ENCODE results near the gene TRAF3. TPM values are rescaled to one million over a fixed set of nuclear protein-coding genes. Genes with fewer than 3 reads are reported as not detected.
"Not testable (repeated sequence)": the region's sequence is repeated elsewhere in the genome, so short reads cannot be mapped to it uniquely, and the experiment has no call there.

Gene TRAF3
- total RNA-seq, 6 experiments from 2014 or later: 19.9 to 28.8 (median 22.6) TPM

DNA sequence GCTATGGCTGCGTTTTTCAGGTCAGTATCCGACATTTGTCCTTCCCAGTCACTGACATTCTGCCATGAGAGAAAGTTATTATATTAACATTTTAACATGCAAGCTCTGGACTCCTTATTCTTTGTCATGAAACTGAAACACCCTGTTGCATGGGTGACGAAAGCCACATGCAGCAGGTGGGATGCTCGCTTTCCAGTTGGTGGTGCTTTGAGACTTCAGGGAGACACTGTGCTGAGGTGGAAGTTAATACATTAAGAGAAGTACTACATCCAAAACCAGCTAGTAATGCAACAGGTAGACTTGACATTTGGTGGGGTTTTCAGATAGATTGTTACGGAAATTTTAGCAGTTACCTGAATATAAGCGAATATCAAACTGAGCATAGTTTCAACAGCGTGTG, 112.4 kb downstream of the TRAF3 start:
- Mint-ChIP-seq H3K4me3 (no peak overlapping the region), H3K4me1 (ENCODE audit: low read depth) (peaks cover 8% of the 10 kb centered on the region), H3K9me3 (no peaks in the 10 kb centered on the region), H3K36me3 (ENCODE audit: low read depth) (peaks cover 6% of the 10 kb centered on the region; the same call in 1 of the 2 replicates), H3K27ac (no peak overlapping the region), H3K27me3 (ENCODE audit: insufficient read depth) (peaks cover 2% of the 10 kb centered on the region; the same call in 1 of the 2 replicates)
- TF ChIP-seq, protein P1, sequence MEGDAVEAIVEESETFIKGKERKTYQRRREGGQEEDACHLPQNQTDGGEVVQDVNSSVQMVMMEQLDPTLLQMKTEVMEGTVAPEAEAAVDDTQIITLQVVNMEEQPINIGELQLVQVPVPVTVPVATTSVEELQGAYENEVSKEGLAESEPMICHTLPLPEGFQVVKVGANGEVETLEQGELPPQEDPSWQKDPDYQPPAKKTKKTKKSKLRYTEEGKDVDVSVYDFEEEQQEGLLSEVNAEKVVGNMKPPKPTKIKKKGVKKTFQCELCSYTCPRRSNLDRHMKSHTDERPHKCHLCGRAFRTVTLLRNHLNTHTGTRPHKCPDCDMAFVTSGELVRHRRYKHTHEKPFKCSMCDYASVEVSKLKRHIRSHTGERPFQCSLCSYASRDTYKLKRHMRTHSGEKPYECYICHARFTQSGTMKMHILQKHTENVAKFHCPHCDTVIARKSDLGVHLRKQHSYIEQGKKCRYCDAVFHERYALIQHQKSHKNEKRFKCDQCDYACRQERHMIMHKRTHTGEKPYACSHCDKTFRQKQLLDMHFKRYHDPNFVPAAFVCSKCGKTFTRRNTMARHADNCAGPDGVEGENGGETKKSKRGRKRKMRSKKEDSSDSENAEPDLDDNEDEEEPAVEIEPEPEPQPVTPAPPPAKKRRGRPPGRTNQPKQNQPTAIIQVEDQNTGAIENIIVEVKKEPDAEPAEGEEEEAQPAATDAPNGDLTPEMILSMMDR (IDR thresholded peaks at IDR 0.05): no peak
- DNase-seq: no peak

- TF ChIP-seq, protein P1 (IDR thresholded peaks at IDR 0.05): no peak
- H3K27ac Mint-ChIP-seq: no peak overlapping the region
- no peak overlapping the region for H3K4me3 Mint-ChIP-seq
- H3K9me3 Mint-ChIP-seq: no peaks in the 10 kb centered on the region
- H3K36me3 Mint-ChIP-seq (ENCODE audit: low read depth): peaks cover 15% of the 10 kb centered on the region; the same call in 1 of the 2 replicates
- H3K4me1 Mint-ChIP-seq (ENCODE audit: low read depth): peaks cover 8% of the 10 kb centered on the region
- no peak for DNase-seq
- peaks cover 2% of the 10 kb centered on the region; the same call in 1 of the 2 replicates for H3K27me3 Mint-ChIP-seq (ENCODE audit: insufficient read depth)
Observed at GRCh38 chr14:102891111-102891510, 113.9 kb downstream of the TRAF3 start.

DNA sequence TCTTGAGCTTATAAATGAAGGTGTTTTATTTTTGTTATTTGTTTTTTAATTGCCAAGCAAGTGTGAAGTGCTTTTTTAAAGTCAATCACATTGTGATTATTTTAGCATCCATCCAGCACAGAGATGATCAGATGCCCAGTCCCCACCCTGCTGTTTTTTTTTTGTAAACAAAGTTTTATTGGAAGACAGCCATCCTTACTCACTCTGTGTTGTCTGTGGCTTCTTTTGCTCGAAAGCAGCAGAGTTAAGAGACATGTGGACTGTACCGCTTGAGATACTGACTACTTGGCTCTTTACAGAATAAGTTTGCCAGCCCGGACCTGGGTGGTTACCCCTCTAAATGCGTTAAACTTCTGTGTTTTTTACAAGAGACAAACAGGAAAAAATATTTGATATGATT, 114.3 kb downstream of the TRAF3 start:
- H3K27me3 Mint-ChIP-seq (ENCODE audit: insufficient read depth): peaks cover under 1% of the 10 kb centered on the region; the same call in 1 of the 2 replicates
- H3K36me3 Mint-ChIP-seq (ENCODE audit: low read depth): peaks cover 13% of the 10 kb centered on the region; the same call in 1 of the 2 replicates
- DNase-seq: peak; percentile 19
- peaks cover 8% of the 10 kb centered on the region for H3K4me1 Mint-ChIP-seq (ENCODE audit: low read depth)
- no peaks in the 10 kb centered on the region for H3K9me3 Mint-ChIP-seq
- H3K27ac Mint-ChIP-seq: no peak overlapping the region
- H3K4me3 Mint-ChIP-seq: no peak overlapping the region
- TF ChIP-seq, protein P1 (IDR thresholded peaks at IDR 0.05): no peak

DNA sequence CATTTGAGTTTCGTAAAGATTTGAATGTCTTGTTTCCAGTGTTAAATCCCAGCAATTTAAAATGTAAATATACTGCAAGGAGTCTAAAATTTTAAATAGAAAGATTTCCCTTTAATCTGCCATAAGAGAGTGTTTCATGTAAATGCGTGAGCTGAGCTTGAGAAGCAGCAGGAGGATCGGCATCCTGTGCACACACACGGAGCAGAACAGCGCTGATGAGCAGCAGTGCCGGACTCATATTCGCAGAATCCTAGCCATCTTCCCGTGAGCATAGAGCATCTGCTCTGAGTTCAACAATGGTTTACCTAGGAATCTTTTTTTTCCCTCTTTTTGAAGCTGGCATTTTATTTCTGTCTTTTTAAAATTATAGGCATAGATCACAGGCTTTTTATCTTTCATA, 115.4 kb downstream of the TRAF3 start:
- Mint-ChIP-seq H3K27me3 (ENCODE audit: insufficient read depth) (no peaks in the 10 kb centered on the region; the same call in 1 of the 2 replicates), H3K4me1 (ENCODE audit: low read depth) (peaks cover 8% of the 10 kb centered on the region), H3K27ac (no peak overlapping the region), H3K4me3 (no peak overlapping the region), H3K36me3 (ENCODE audit: low read depth) (peaks cover 10% of the 10 kb centered on the region), H3K9me3 (no peaks in the 10 kb centered on the region)
- DNase-seq: no peak
- TF ChIP-seq, protein P1 (IDR thresholded peaks at IDR 0.05): no peak

- H3K36me3 Mint-ChIP-seq (ENCODE audit: low read depth): peaks cover 15% of the 10 kb centered on the region
- H3K4me1 Mint-ChIP-seq (ENCODE audit: low read depth): peaks cover 8% of the 10 kb centered on the region
- no peak overlapping the region for H3K4me3 Mint-ChIP-seq
- H3K9me3 Mint-ChIP-seq: no peaks in the 10 kb centered on the region
- H3K27ac Mint-ChIP-seq: peak overlapping the region; percentile 49; the same call in 1 of the 2 replicates
- TF ChIP-seq, protein P1 (IDR thresholded peaks at IDR 0.05): no peak
- no peaks in the 10 kb centered on the region; the same call in 1 of the 2 replicates for H3K27me3 Mint-ChIP-seq (ENCODE audit: insufficient read depth)
- DNase-seq: peak; percentile 4
Observed at GRCh38 chr14:102893452-102893851, 116.2 kb downstream of the TRAF3 start.

GRCh38 chr14:102896735-102897134, 119.5 kb downstream of the TRAF3 start:
- H3K36me3 Mint-ChIP-seq (ENCODE audit: low read depth): peaks cover 19% of the 10 kb centered on the region
- DNase-seq; H3K27me3 Mint-ChIP-seq (ENCODE audit: insufficient read depth); H3K4me1 Mint-ChIP-seq (ENCODE audit: low read depth); H3K9me3 Mint-ChIP-seq; H3K4me3 Mint-ChIP-seq; H3K27ac Mint-ChIP-seq: not testable (repeated sequence)
